GM20431 (cell line): ENCODE measurements around the gene SLC37A2.
"Not testable (repeated sequence)": the region's sequence is repeated elsewhere in the genome, so short reads cannot be mapped to it uniquely, and the experiment has no call there.

Experiments
- in situ Hi-C: fragments of 300-500 bp; cut with MseI, MboI; formaldehyde crosslinking; loops from one replicate; pipeline ENCODE4 v1.15.0; 2020; ENCODE audit warnings: low sequenced_read_pairs; ENCODE audit not compliant: unreplicated experiment

The SLC37A2 gene

DNA sequence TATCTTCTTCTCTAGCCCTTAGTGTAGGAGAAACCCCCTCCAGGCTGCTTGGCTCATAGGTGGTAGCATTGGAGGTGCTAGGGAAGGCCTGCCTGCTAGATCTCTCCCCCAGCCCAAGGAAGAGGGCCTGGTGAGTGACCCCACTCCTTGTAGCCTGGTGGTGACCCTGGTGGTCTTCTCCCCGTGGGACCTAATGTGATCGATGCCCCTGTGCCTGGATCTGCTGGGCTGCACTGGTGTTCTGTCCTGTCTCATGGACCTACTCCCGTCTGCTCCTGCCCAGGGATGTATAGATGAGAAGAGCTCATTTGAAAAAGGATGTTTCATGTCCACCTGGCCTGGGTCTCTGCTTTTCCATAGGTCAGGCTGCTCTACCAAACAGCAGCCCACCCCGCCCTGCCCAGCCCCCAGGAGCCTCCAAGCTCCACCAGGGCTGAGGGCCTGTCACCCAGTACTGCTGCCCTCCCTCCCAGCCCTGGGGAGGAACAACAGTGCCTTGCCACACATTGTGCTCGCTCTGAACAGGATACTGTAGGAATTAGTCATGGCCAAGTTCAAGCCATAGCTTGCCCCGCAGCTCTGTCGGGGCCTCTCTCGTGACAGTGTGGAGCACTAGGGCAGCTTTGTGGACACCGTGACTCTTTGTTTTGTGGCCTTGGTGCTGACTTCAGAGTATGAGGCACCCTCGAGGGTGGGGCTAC, 19.7 kb downstream of the SLC37A2 start:
- in situ Hi-C loops: no loop called here

DNA sequence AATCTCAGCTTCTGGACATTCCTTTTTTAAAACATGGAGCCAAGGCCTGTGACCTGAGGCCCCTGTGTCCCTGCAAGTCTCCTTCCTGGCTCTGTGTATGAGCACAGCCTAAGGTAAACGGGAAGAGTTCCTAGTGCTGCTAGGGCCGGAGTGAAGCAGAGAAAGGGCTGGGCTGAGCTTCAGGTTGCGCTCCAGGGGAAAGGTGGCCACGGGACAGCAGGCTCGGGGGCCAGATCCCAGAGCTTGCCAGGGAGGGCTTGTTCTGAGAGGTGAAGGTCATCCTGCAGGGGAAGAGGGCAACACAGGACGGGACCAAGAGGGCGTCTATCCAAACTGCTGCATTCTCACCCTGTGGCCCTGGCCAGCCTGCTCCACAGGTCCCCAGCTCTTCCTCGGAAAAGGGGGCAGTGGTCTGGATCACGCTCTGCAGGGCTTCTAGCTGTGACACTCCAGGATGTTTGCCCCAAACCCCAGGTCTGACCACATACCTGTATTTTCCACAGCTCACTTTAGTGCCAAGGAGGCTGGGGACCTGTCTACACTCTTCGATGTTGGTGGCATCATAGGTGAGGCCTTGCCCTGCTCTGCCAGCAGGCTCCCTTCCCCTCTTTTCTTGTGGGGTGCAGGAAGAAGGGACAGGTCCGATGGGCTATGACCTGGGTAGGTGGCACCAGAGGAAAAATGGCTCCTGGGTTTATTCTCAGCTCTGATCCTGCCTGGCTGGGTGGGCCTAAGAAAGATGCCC, 20.4 kb downstream of the SLC37A2 start:
- in situ Hi-C loops: no loop called here

DNA sequence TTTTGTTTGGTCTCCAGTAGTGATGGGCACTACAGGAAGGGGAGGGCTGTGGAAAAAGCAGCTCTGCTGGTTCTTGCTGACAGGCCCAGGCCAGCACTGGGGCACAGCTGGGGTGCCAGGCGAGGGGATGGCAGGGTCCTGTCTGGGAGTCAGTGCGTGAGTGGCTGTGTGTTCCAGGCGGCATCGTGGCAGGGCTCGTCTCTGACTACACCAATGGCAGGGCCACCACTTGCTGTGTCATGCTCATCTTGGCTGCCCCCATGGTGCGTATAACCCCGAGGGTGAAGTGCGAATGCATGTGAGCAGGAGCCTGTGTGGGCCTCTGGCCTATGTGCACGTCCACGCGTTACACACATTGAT, 20.9 kb downstream of the SLC37A2 start:
- in situ Hi-C loops: no loop called here

DNA sequence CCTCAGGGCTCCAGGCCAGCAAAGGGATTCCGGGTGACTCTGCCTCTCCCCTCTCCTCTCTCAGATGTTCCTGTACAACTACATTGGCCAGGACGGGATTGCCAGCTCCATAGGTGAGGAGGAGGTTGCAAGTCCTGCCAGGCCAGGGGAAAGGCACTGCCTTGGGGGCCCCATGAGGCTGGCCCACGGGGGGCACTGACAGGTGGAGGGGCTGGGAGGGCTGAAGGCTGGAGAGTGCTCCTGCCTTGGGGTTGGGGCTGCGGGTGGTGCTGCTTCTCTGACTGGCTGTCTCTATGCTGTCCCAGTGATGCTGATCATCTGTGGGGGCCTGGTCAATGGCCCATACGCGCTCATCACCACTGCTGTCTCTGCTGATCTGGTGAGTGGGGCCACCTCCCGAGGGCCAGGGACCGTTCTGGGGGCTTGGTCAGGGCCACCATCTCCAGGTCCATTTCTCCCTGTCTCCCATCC, 21.7 kb downstream of the SLC37A2 start:
- in situ Hi-C loops: no loop called here

DNA sequence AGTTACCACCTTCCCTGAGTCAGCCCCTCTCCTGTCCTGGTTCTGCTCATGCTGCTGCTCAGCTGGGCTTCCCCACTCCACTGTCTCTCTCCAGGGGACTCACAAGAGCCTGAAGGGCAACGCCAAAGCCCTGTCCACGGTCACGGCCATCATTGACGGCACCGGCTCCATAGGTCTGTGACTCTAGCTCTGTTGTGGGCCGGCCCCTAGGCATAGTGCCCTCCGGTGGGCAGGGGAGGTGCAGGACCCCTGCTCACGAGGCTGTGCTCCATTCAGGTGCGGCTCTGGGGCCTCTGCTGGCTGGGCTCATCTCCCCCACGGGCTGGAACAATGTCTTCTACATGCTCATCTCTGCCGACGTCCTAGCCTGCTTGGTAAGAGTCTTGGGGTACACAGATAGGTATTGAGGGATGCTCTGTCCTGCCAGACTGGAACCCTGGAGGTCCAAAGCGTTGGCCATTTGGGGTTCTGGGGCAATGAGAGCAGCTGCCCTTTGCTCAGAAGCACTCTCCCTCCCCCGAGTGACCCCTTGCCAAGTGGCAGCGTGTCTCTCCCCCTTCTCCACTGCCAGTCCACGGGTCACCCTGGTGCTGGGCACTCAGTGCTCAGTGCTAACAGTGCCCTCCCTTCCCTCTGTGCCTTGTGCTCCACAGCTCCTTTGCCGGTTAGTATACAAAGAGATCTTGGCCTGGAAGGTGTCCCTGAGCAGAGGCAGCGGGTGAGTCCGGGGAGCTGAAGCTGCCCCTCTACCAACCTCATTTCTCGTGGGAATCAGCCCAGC, 22.4 kb downstream of the SLC37A2 start:
- in situ Hi-C loops: no loop called here

DNA sequence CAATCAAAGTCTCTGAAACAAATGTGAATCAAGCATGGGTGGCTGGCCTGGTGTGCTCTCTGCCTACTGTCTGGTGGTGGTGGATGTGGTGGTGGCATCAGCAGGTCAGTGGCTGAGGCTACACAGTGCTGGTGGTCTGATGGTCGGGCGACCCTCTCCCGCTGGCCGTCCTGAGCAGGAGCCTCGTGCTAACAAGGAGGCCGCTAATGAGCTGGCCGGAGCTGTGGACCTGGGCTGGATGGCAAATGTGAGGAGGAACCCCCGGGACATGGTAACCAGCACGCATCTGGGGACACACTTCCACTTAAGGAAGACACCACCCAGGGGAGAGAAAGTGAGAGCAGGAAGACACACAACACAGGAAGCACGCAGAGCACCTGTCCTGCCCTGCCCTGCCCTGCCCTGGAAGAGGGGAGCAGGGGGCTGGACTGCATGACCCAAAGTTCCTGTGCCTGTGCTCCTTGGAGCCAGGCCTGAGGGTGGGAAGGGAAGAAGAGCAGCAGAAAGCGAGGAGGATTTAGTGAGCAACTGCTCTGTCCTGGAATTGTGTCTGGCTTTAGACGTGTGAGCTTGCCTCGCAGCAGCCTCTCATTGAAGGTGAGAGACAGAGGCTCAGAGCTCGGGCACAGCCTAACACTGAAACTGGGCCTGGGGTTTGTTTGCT, 23.7 kb downstream of the SLC37A2 start:
- in situ Hi-C loops: no loop called here

DNA sequence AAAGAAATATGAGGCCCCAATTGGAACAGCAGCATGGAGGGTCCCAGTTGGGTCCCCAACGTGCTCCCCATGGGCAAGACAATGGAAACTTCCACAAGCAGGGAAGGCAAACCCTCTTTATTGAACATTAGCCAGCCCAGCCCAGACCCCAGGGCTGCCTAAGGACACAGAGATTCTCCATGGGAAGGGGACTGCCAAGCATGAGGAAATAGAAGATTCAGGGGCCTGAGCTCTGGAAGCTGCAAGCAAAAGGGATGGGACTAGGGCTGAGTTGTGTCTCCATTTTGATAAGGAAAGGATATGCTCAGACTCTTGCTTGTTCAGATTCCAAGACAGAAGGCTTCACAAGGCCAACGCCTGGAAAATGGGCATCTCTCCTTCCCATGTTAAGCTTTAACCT, 25.0 kb downstream of the SLC37A2 start:
- in situ Hi-C loops: no loop called here

DNA sequence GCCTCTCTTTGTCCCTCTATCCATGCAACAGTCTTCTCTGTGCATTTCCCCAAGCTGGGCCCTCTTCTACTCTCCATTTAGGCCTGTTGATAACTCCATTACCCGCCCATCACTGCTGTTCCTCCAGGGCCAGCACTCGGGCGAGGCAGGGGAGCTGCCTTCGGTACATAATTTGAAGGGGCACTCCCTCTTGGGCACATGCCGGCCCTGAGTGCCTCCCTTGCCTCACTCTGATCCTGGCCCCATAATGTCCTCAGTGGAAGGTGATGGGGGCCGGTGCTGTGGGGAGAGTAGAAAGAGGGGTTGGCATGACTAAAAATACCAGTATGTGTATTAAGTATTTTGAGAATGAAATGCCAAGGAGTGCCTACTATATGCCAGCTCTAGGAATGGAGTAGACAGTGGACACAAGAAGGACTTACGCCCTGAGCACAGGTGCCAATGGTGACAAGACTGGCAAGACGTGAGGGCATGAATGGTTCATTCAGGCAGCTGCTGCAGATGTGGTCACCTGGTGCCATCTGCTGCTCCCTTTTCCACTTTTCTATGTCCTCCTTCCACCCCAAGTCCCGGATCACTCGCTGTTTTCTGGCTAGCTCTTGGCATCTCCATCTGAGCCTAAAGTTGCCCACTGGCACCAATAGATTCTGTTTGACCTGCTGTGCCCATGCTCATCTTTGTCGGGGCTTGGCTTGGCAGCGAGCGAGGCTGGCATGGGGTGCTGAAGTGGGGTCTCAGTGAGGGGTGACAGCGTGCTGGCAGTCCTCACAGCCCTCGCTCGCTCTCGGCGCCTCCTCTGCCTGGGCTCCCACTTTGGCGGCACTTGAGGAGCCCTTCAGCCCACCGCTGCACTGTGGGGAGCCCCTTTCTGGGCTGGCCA, 25.7 kb downstream of the SLC37A2 start:
- in situ Hi-C loops: no loop called here

DNA sequence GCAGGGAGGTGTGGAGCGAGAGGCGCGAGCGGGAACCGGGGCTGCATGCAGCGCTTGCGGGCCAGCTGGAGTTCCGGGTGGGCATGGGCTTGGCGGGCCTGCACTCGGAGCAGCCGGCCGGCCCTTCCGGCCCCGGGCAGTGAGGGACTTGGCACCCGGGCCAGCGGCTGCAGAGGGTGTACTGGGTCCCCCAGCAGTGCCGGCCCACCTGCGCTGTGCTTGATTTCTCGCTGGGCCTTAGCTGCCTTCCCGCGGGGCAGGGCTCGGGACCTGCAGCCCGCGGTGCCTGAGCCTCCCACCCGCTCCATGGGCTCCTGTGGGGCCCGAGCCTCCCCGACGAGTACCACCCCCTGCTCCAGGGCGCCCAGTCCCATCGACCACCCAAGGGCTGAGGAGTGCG, 26.4 kb downstream of the SLC37A2 start:
- in situ Hi-C loops: not testable (repeated sequence)

DNA sequence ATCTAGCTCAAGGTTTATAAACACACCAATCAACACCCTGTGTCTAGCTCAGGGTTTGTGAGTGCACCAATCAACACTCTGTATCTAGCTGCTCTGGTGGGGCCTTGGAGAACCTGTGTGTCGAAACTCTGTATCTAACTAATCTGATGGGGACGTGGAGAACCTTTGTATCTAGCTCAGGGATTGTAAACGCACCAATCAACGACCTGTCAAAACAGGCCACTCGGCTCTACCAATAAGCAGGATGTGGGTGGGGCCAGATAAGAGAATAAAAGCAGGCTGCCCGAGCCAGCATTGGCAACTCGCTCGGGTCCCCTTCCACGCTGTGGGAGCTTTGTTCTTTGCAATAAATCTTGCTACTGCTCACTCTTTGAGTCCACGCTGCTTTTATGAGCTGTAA, 27.0 kb downstream of the SLC37A2 start:
- in situ Hi-C loops: not testable (repeated sequence)

DNA sequence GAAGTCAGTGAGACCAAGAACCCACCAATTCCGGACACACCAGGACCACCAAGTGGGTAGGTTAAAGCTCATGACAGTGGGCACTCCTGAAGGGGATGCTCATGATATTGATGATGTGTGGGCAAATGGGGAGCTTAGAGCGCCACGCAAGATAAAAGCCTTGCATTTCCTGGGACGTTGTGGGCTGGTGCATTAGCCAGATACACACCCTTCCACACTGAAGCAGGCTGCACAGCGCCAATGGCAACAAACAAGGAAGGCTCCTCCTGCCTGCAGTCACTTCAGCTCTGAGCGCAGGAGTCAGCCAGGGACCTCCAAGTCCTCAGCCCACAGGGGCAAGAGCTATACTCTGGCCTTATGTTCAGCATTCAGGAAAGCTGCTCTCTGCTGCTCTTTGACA, 27.7 kb downstream of the SLC37A2 start:
- in situ Hi-C loops: no loop called here

DNA sequence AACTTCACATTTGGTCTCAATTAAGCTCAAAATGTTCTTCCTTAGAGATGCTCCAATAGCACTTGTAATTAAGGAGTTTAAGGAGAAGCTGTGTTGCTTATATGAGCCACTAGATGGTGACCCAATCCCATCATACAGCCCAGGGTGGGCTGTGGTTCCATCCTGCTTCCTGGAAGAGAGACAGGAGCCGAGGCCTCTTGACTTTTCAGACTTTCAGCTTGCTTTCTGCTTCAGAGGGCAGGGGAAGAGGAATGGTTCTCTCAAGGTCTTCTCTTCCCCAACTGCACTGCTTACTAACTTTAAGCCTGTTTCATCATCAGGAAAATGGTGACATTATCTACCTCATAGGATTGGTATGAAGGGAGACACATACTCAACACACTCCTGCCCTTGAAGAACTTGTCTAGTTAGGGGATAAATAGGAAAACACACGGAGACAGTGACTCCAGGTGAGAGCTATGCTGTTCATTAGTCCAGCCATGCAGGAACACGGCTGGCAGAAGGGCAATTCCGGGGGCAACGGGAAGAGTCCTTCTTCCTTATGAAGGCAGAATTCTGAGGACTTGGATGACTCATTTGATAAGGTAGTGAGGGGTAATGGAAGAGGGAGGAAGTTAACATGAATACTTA, 28.3 kb downstream of the SLC37A2 start:
- in situ Hi-C loops: no loop called here

DNA sequence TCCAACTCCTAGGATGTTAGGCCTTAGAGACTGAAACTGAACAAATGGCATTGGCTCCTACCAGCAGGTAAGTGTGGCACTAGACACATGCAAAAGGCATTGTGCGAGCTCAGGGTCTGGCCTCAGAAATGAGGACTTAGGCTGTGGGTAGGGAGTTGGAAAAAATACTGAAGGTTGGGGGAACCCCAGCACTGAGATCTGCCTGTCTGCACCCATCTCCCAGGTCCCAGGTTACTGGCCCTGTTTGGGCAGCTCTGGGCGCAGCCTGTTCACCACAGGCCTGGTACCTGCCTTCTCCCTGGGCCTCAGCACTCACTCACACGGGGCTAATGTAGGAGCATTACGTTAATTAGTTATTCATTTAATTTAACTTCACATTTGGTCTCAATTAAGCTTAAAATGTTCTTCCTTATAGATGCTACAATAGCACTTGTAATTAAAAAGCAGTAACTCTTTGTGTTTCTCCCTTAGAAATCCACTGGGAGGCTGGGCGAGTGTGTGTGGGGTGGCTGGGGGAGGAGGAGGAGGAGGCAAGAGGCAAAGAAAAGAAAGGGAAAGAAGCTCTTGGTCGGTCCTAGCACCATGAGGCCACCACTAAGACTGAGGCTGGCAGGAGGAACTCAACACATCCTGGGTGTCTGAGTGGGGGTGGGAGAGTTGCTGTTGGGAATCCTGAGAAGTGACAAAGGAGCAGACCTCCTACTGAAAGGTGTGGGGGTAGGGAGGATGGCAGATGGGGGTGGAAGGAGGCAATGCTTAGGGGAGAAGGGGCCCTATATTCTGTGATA, 29.0 kb downstream of the SLC37A2 start:
- in situ Hi-C loops: no loop called here

DNA sequence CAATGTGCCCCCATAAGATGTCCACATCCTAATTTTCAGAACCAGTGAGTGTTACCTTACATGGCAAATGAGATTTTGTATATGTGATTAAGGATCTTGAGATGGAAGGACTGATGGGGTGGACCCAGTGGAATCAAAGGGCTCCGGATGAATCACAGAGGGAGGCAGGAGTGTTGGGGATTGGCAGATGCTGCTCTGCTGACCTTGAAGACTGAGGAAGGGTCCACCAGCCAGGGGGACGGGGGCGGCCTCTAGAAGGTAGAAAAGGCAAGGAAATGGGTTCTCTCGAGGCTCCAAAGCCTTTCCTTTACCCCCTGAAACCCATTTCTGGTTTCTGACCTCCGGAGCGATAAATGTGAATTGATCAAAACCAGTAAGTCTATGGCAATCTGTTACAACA, 29.6 kb downstream of the SLC37A2 start:
- in situ Hi-C loops: no loop called here

DNA sequence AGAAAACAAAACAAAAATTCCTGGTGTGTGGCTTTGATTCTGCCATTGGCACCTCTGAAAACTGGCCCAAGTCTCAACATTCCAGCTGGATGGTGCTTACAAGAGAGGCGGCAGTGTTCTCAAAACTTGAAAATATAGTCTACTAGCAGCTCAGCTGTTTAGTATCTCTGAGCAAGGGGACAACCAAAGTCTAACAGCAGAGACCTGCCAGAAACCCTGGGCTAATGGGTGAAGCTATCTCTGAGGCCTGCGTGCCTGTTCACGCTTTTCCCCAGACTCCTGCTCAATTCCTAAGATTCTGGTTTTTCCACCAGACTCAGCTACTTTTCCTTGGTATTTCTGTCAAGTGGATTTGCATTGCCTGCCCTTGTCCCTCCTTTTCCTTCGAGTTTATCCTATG, 30.4 kb downstream of the SLC37A2 start:
- in situ Hi-C loops: no loop called here

DNA sequence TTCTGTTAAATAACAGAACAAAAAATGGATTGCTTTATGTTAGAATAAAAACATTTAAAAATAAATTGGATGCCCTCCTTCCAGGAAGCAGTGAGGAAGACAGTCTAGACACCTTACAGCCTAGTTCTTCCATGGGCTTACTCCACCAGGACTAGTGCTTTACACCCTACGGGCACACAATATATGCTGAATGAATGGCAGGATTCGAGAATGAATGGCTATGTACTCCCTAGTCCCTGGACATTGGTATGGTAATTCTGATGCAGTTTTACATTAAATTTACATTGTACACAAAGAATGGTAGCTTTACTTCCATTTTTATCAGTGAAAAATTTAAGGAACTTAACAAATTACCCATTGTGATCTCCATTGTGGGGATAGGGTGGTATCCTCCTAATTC, 31.6 kb downstream of the SLC37A2 start:
- in situ Hi-C loops: no loop called here

DNA sequence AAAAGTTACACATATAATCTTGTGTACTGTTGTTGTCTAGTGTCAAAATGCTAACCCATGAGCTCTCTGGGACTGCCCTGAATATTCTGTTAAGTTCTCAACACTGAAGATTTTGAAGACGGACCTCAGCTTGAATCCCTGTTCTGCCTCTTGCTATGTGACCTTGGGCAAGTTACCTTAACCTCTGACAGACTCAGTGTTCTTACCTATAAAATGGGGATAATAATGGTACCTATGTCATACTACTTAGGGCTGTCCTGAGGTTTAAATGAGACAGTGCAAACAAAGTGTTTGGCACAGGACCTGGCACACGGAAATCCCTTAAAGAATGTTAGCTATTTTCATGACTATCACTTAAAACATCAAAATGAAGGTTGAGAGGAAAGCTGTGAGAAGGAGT, 37.0 kb downstream of the SLC37A2 start:
- in situ Hi-C loops: no loop called here

DNA sequence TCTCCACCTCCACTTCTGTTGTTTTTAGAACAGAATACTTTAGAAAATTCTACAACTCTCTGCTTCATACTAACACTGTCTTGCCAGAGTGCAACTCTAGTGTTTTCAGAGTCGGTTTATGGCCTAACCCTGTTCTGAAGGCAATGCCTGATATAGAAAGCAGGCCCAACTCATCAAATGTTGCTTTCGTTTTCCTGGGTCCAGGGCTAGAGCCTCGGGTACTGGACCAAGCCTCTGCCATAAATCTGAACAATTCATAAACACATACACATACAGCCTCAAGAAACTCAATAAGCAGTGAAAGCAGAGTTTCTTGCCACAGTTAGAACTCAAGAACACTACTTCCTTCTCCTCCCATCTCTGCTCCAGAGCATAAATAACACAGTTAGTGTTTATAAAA, 38.5 kb downstream of the SLC37A2 start:
- in situ Hi-C loops: no loop called here
